IMR-90 (cell line): ENCODE results near the gene MYH10. TPM values are rescaled to one million over a fixed set of nuclear protein-coding genes. Genes with fewer than 3 reads are reported as not detected.

ENCODE experiments used
- ATAC-seq: fragments of 200-7000 bp; cut with Tn5 transposase; 2 replicates; pipeline ENCODE4 v1.9.1; 2020; ENCODE audit warnings: low read depth, mild to moderate bottlenecking, moderate library complexity
- BruUV-seq: library from RNA; stranded (reverse); fragments of 400-500 nt; replicated peaks from 2 replicates; lab custom pipeline; 2021; lab: Mats Ljungman, UMichigan
- CTCF ChIA-PET: fragments of 300-600 bp; formaldehyde crosslinking; extraction: SDS; loops from one replicate; lab custom pipeline; 2021; ENCODE audit warnings: antibody characterized with exemption; lab: Yijun Ruan, JAX
- POLR2A ChIA-PET: fragments of 300-600 bp; sonication (Branson Sonifier 250); formaldehyde crosslinking; loops from one replicate; lab custom pipeline; 2022; ENCODE audit warnings: antibody characterized with exemption; ENCODE audit not compliant: unreplicated experiment; lab: Charles Lee
- DNase-seq: peaks from one replicate; pipeline ENCODE4 v3.0.0; 2013
- H2AFZ ChIP-seq: replicated peaks from 2 replicates; pipeline ENCODE3; 2013; ENCODE audit warnings: low read length, mild to moderate bottlenecking; ENCODE audit not compliant: poor library complexity
- H2AK5ac ChIP-seq: 2 replicates; pipeline ENCODE4 v1.6.1; 2013; ENCODE audit warnings: low read depth, low read length, inconsistent platforms
- H2AK9ac ChIP-seq: replicated peaks from 2 replicates; pipeline ENCODE3; 2013; ENCODE audit warnings: mild to moderate bottlenecking, low read depth, low read length, moderate library complexity; ENCODE audit not compliant: poor library complexity
- H2BK120ac ChIP-seq: 2 replicates; pipeline ENCODE4 v1.6.1; 2013; ENCODE audit warnings: low read depth, low read length, inconsistent platforms
- H2BK15ac ChIP-seq: 3 replicates; pipeline ENCODE4 v1.6.1; 2013; ENCODE audit warnings: low read depth, low read length, inconsistent platforms
- H2BK20ac ChIP-seq: 2 replicates; pipeline ENCODE4 v1.6.1; 2013; ENCODE audit warnings: low read depth, mild to moderate bottlenecking, inconsistent platforms, low read length, moderate library complexity
- H2BK5ac ChIP-seq: 2 replicates; pipeline ENCODE4 v1.6.1; 2013; ENCODE audit warnings: mild to moderate bottlenecking, low read depth, low read length, inconsistent platforms; ENCODE audit not compliant: poor library complexity, severe bottlenecking
- H3K14ac ChIP-seq: replicated peaks from 2 replicates; pipeline ENCODE4 v1.6.1; 2013; ENCODE audit warnings: low read depth, low read length, inconsistent platforms
- H3K18ac ChIP-seq: 2 replicates; pipeline ENCODE4 v1.6.1; 2013; ENCODE audit warnings: low read depth, low read length, control low read depth
- H3K23ac ChIP-seq: 2 replicates; pipeline ENCODE4 v1.6.1; 2013; ENCODE audit warnings: low read depth, low read length, inconsistent platforms
- H3K27ac ChIP-seq: 2 replicates; pipeline ENCODE4 v1.5.1; 2013; ENCODE audit warnings: mild to moderate bottlenecking, control low read depth, low read length; ENCODE audit not compliant: insufficient read depth
- H3K27me3 ChIP-seq: 2 replicates; pipeline ENCODE4 v1.6.1; 2013; ENCODE audit warnings: low read length; ENCODE audit not compliant: control insufficient read depth, insufficient read depth
- H3K36me3 ChIP-seq: 2 replicates; pipeline ENCODE4 v1.6.1; 2013; ENCODE audit warnings: low read length, mixed read lengths; ENCODE audit not compliant: control insufficient read depth, insufficient read depth
- H3K4ac ChIP-seq: 2 replicates; pipeline ENCODE4 v1.6.1; 2013; ENCODE audit warnings: low read depth, low read length, inconsistent platforms
- H3K4me1 ChIP-seq: 2 replicates; pipeline ENCODE4 v1.6.1; 2013; ENCODE audit warnings: low read length, mixed read lengths; ENCODE audit not compliant: control insufficient read depth, insufficient read depth
- H3K4me2 ChIP-seq: 2 replicates; pipeline ENCODE4 v1.6.1; 2013; ENCODE audit warnings: low read depth, mild to moderate bottlenecking, control low read depth, low read length, moderate library complexity
- H3K4me3 ChIP-seq: 2 replicates; pipeline ENCODE4 v1.5.1; 2013; ENCODE audit warnings: low read depth, mild to moderate bottlenecking, control low read depth, low read length, moderate library complexity; ENCODE audit not compliant: insufficient read depth
- H3K56ac ChIP-seq: 2 replicates; pipeline ENCODE4 v1.6.1; 2013; ENCODE audit warnings: low read length, inconsistent platforms; ENCODE audit not compliant: insufficient read depth; ENCODE audit errors: extremely low read depth
- H3K79me1 ChIP-seq, 2 experiments: 2 replicates each; pipeline ENCODE4 v1.6.1; 2013; ENCODE audit warnings: low read length in 2 of 2, inconsistent platforms in 1 of 2, low read depth in 1 of 2
- H3K9ac ChIP-seq: 2 replicates; pipeline ENCODE4 v1.6.1; 2013; ENCODE audit warnings: low read depth, low read length, control low read depth
- H3K9me1 ChIP-seq: 2 replicates; pipeline ENCODE4 v1.6.1; 2013; ENCODE audit warnings: low read length, inconsistent platforms; ENCODE audit not compliant: insufficient read depth
- H3K9me3 ChIP-seq: 2 replicates; pipeline ENCODE4 v1.6.1; 2013; ENCODE audit warnings: low read length; ENCODE audit not compliant: control insufficient read depth, insufficient read depth
- H4K20me1 ChIP-seq: 2 replicates; pipeline ENCODE4 v1.6.1; 2013; ENCODE audit warnings: low read length, inconsistent platforms; ENCODE audit not compliant: insufficient read depth
- H4K5ac ChIP-seq: 2 replicates; pipeline ENCODE4 v1.6.1; 2013; ENCODE audit warnings: mild to moderate bottlenecking, low read depth, low read length, control low read depth
- H4K8ac ChIP-seq, 2 experiments: 2 replicates each; pipeline ENCODE4 v1.6.1; 2013; ENCODE audit warnings: low read depth in 2 of 2, low read length in 2 of 2, control low read depth in 1 of 2, inconsistent platforms in 1 of 2
- H4K91ac ChIP-seq: 2 replicates; pipeline ENCODE4 v1.6.1; 2013; ENCODE audit warnings: low read depth, low read length, inconsistent platforms; ENCODE audit not compliant: insufficient read depth
- ELK1 ChIP-seq: fragments of 150-350 bp; IDR thresholded peaks from 2 replicates; pipeline ENCODE4 v1.6.1; 2016; ENCODE audit warnings: low read depth, mild to moderate bottlenecking, low read length, moderate library complexity, borderline replicate concordance
- RAD21 ChIP-seq: IDR thresholded peaks from 2 replicates; pipeline ENCODE4 v1.6.1; 2012; ENCODE audit warnings: low read length, improper control_type of control experiment
- RCOR1 ChIP-seq: IDR thresholded peaks from 2 replicates; pipeline ENCODE4 v1.6.1; 2012; ENCODE audit warnings: mild to moderate bottlenecking, low read length, improper control_type of control experiment; ENCODE audit not compliant: insufficient replicate concordance
- WGBS, 2 experiments: methylation state at CpG; one replicate each; pipeline versions ENCODE4 v1.1.5 to v1.1.7; 2013; ENCODE audit warnings: missing lambda C conversion rate in 2 of 2; ENCODE audit not compliant: insufficient read length in 1 of 2; ENCODE audit errors: extremely low coverage in 2 of 2; 5-methylcytosine and 5-hydroxymethylcytosine counted together
- dilution Hi-C: fragments of 300-500 bp; cut with HindIII; formaldehyde crosslinking; loops from one replicate; pipeline ENCODE4 v1.14.3; 2018; ENCODE audit warnings: low sequenced_read_pairs; ENCODE audit not compliant: unreplicated experiment
- in situ Hi-C: fragments of 300-500 bp; cut with MboI; formaldehyde crosslinking; loops from 3 replicates; pipeline ENCODE4 v1.14.3; 2019; ENCODE audit warnings: low sequenced_read_pairs, inconsistent platforms, mixed read lengths
- intact Hi-C: fragments of 100-400 bp; cut with micrococcal nuclease; formaldehyde crosslinking; loops from 2 replicates; pipeline ENCODE4 v1.10.0; 2022
- polyA plus RNA-seq, 3 experiments: library from polyadenylated mRNA; depleted of rRNA; stranded (reverse); fragments of >200 nt; gene quantifications; 2 replicates each; pipeline ENCODE4 v1.2.3, GENCODE V29; 2012; ENCODE audit warnings: low replicate concordance in 1 of 3
- total RNA-seq: library from RNA; depleted of rRNA; stranded (reverse); fragments of >200 nt; gene quantifications from 2 replicates; pipeline ENCODE4 v1.2.3, GENCODE V29; 2012

Gene MYH10
- total and polyA plus RNA-seq, 2 of the 4 experiments (the other 2 are of a cell fraction): 71.2 to 95.2 TPM

GRCh38 chr17:8672326-8672725 is 41.8 kb upstream of the MYH10 start:
- TF ChIP-seq ELK1 (no peak), RCOR1 (no peak), RAD21 (no peak)
- intact Hi-C loops: no loop called here
- H3K9me1 ChIP-seq: no peaks in the 10 kb centered on the region
- no peak overlapping the region for H3K4ac ChIP-seq
- H2BK120ac ChIP-seq: no peak overlapping the region
- no peak overlapping the region for H3K14ac ChIP-seq
- H2BK20ac ChIP-seq: no peak overlapping the region
- no CpG with 5 or more reads among the region's 9 CpGs for WGBS, 2 experiments
- no peaks in the 10 kb centered on the region for H3K27me3 ChIP-seq
- no peaks in the 10 kb centered on the region for H3K36me3 ChIP-seq
- in situ Hi-C loops: no loop called here
- no peak overlapping the region for H3K27ac ChIP-seq
- no peak overlapping the region for H3K4me2 ChIP-seq
- peaks cover 11% of the 10 kb centered on the region; the same call in 1 of the 2 replicates for H3K4me1 ChIP-seq
- no TSS peak for BruUV-seq
- ChIA-PET POLR2A (no interaction called here), CTCF (no interaction called here)
- no peak overlapping the region for H2AK5ac ChIP-seq
- no peak overlapping the region for H3K23ac ChIP-seq
- no peak overlapping the region for H3K4me3 ChIP-seq
- H3K18ac ChIP-seq: no peak overlapping the region
- no peak overlapping the region for H3K56ac ChIP-seq
- no peak overlapping the region for H4K5ac ChIP-seq
- no peaks in the 10 kb centered on the region for H4K20me1 ChIP-seq
- H2AK9ac ChIP-seq: no peak overlapping the region
- H3K79me1 ChIP-seq: no peaks in the 10 kb centered on the region
- no peak overlapping the region for H4K8ac ChIP-seq
- no peaks in the 10 kb centered on the region for H3K9me3 ChIP-seq
- no peak overlapping the region for H3K9ac ChIP-seq
- DNase-seq: no peak
- H4K91ac ChIP-seq: no peak overlapping the region
- dilution Hi-C loops: no loop called here
- no peak for ATAC-seq
- H2BK5ac ChIP-seq: no peak overlapping the region
- H2BK15ac ChIP-seq: no peak overlapping the region
- H2AFZ ChIP-seq: no peak overlapping the region
